Uterus (tissue), 4 donors: ENCODE data around the gene FNIP2. TPM values are rescaled to one million over a fixed set of nuclear protein-coding genes. Genes with fewer than 3 reads are reported as not detected.

Experiments
- DNase-seq, 2 donors: peaks; one replicate each; pipeline ENCODE4 v3.0.0-alpha.2; 2019 to 2020
- H3K27ac ChIP-seq, 2 donors: fragments of 200-600 bp; sonication (generic); 1 replicate in 1 of 2; 2 replicates in 1 of 2; pipeline ENCODE4 v1.5.1; 2016 to 2018
- H3K27me3 ChIP-seq, 2 donors: fragments of 200-600 bp; sonication (generic); one replicate each; pipeline ENCODE4 v1.5.1; 2018 to 2019; ENCODE audit warnings: control low read depth in 1 of 2
- H3K36me3 ChIP-seq, 2 donors: fragments of 200-600 bp; sonication (generic); one replicate each; pipeline ENCODE4 v1.5.1; 2019; ENCODE audit warnings: control low read depth in 1 of 2
- H3K4me1 ChIP-seq, 2 donors: fragments of 200-600 bp; sonication (generic); one replicate each; pipeline ENCODE4 v1.5.1; 2018 to 2019; ENCODE audit warnings: control low read depth in 1 of 2
- H3K4me3 ChIP-seq, 2 donors: fragments of 200-600 bp; sonication (generic); 1 replicate in 1 of 2; 2 replicates in 1 of 2; pipeline ENCODE4 v1.5.1; 2018 to 2019; ENCODE audit warnings: mild to moderate bottlenecking in 1 of 2
- H3K9me3 ChIP-seq, 2 donors: fragments of 200-600 bp; sonication (generic); one replicate each; pipeline ENCODE4 v1.5.1; 2019; ENCODE audit warnings: control low read depth in 1 of 2
- POLR2A ChIP-seq, 2 donors: fragments of 450-650 bp; IDR thresholded peaks; one replicate each; pipeline ENCODE4 v1.6.1; 2016; ENCODE audit warnings: antibody characterized with exemption in 2 of 2, mild to moderate bottlenecking in 1 of 2, moderate library complexity in 1 of 2
- intact Hi-C: fragments of 100-400 bp; cut with DNase I; formaldehyde crosslinking; loops from one replicate; pipeline ENCODE4 v1.15.1; 2023; ENCODE audit warnings: low total_unique reads
- total RNA-seq, 4 donors: library from RNA; depleted of rRNA in 3 of 4; stranded (reverse); fragments of >200 nt in 3 of 4; gene quantifications; one replicate each; pipeline versions ENCODE4 v1.1.0 to v1.2.4, GENCODE V29; 2014 to 2023
- TF ChIP-seq, protein P1 (sequence below), 4 experiments: fragments of 200-600 bp in 2 of 4; fragments of 450-650 bp in 2 of 4; sonication (generic) in 2 of 4; IDR thresholded peaks; one replicate each; pipeline ENCODE4 v1.5.1; 2016 to 2019; ENCODE audit warnings: antibody characterized with exemption in 4 of 4, mild to moderate bottlenecking in 2 of 4, moderate library complexity in 1 of 4
- donor health status: DM: yes; HTN: yes; CAD: no.

Gene FNIP2
- total RNA-seq, 4 donors from 2014 or later: 8.5 to 61.9 (median 29.6) TPM

DNA sequence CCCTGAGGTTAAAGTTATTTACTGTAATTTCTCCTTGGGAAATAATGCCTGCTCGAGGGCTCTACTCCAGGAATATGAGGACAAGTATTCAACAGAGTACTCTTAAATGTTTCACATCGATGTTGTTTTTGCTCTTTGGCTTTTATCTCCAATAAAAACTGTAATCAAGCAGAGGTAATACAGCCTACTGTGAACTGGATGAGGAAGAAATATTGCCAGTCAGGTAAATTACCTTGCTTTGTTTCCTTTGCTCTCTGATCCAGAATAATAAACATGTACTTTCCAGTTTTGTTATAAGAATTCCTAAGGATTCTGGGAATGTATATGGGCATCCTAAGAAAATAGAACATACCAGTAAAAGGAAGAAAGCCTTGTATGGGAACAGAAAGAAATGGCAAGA, 60.4 kb downstream of the FNIP2 start:
- no peak for TF ChIP-seq POLR2A (IDR thresholded peaks at IDR 0.05)
- TF ChIP-seq, protein P1, sequence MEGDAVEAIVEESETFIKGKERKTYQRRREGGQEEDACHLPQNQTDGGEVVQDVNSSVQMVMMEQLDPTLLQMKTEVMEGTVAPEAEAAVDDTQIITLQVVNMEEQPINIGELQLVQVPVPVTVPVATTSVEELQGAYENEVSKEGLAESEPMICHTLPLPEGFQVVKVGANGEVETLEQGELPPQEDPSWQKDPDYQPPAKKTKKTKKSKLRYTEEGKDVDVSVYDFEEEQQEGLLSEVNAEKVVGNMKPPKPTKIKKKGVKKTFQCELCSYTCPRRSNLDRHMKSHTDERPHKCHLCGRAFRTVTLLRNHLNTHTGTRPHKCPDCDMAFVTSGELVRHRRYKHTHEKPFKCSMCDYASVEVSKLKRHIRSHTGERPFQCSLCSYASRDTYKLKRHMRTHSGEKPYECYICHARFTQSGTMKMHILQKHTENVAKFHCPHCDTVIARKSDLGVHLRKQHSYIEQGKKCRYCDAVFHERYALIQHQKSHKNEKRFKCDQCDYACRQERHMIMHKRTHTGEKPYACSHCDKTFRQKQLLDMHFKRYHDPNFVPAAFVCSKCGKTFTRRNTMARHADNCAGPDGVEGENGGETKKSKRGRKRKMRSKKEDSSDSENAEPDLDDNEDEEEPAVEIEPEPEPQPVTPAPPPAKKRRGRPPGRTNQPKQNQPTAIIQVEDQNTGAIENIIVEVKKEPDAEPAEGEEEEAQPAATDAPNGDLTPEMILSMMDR (IDR thresholded peaks at IDR 0.05): no peak
- intact Hi-C loops: no loop called here
- H3K27ac ChIP-seq: no peak overlapping the region
- H3K4me1 ChIP-seq: no peaks in the 10 kb centered on the region
- DNase-seq: no peak
- H3K36me3 ChIP-seq: no peaks in the 10 kb centered on the region
- H3K4me3 ChIP-seq: no peak overlapping the region
- no peaks in the 10 kb centered on the region for H3K9me3 ChIP-seq
- no peaks in the 10 kb centered on the region for H3K27me3 ChIP-seq

DNA sequence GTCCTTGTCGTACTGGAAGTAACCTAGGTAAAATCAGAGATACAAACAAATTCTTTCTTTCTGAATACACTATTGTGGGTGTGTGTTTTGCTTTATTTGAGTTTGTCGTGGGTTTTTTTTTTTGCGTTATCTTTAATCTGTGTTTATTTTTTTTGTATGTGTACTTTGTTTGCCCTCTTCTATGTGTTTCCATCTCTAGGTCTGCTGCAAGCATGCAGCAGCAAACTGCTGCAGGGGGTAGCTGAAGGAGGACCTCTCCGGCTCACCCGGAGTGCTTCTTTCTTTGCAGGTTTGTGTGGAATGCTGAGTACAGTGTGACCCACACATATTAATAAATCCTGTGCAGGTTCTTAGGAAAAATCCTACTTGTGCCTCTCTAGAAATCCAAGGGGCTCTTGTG, 64.8 kb downstream of the FNIP2 start:
- Histone ChIP-seq H3K36me3 (no peaks in the 10 kb centered on the region), H3K4me3 (no peak overlapping the region), H3K9me3 (no peaks in the 10 kb centered on the region), H3K27ac (no peak overlapping the region), H3K4me1 (no peaks in the 10 kb centered on the region), H3K27me3 (no peaks in the 10 kb centered on the region)
- DNase-seq: no peak
- intact Hi-C loops: no loop called here
- TF ChIP-seq POLR2A (IDR thresholded peaks at IDR 0.05): no peak

DNA sequence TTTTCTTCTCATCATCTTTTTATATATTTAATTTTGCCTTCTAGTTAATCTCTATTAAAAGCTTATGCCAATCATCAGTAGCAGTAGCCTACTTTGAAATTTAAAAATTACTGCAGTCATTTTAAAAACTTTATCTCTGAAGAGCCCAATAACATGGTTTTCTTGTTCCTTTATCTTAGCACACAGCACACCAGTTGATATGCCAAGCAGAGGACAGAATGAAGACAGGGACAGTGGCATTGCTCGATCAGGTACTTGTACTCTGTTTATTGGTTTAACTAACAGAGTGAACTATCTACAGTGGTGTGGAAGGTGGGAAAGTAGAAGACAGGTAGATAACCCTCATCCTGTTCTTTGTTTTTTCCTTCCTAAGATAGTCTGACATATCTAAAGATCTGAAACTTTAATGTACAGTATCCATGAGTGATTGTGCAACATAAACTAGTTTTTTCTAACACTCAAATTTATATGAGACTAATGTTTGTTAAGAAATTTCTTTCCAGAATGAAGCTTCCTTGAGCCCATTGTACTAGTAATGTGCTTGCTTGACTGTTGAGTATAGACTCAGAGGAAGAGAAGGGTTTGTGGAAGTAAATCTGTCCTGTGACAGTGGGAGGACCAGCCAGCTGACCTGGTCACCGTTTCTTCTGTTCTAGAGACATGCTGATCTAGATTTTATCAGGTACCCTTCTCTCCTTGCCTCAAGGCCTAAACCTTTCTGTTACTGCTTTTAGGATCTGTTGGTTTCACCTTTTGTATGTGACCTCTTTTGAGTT, 66.6 kb downstream of the FNIP2 start:
- H3K4me3 ChIP-seq: no peak overlapping the region
- no peak for TF ChIP-seq POLR2A (IDR thresholded peaks at IDR 0.05)
- TF ChIP-seq, protein P1 (IDR thresholded peaks at IDR 0.05): no peak
- no peaks in the 10 kb centered on the region for H3K36me3 ChIP-seq
- H3K4me1 ChIP-seq: no peaks in the 10 kb centered on the region
- no peak overlapping the region for H3K27ac ChIP-seq
- H3K9me3 ChIP-seq: no peaks in the 10 kb centered on the region
- intact Hi-C loops: no loop called here
- DNase-seq: no peak
- no peaks in the 10 kb centered on the region for H3K27me3 ChIP-seq

DNA sequence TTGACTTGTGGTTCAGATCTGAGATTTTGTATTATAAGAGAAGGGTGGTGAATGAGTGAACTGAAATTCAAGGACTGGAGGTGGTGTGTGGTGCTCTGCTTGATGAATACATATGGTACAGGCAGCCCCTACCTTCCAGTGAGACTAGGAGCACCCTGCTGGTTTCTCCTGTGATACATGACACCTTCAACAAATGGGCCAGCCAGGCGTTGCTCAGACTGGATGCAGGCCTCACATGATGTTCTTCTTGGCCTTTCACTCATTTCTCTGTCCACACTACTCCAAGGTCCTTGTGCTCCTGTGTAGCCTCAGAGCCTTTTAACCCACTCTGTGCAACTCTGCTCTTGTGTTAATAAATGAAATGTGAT, 67.2 kb downstream of the FNIP2 start:
- no peaks in the 10 kb centered on the region for H3K4me1 ChIP-seq
- TF ChIP-seq, protein P1 (IDR thresholded peaks at IDR 0.05): no peak
- TF ChIP-seq POLR2A (IDR thresholded peaks at IDR 0.05): no peak
- no peak overlapping the region for H3K27ac ChIP-seq
- H3K36me3 ChIP-seq: no peaks in the 10 kb centered on the region
- H3K9me3 ChIP-seq: no peaks in the 10 kb centered on the region
- no peak for DNase-seq
- intact Hi-C loops: no loop called here
- no peaks in the 10 kb centered on the region for H3K27me3 ChIP-seq
- H3K4me3 ChIP-seq: no peak overlapping the region

DNA sequence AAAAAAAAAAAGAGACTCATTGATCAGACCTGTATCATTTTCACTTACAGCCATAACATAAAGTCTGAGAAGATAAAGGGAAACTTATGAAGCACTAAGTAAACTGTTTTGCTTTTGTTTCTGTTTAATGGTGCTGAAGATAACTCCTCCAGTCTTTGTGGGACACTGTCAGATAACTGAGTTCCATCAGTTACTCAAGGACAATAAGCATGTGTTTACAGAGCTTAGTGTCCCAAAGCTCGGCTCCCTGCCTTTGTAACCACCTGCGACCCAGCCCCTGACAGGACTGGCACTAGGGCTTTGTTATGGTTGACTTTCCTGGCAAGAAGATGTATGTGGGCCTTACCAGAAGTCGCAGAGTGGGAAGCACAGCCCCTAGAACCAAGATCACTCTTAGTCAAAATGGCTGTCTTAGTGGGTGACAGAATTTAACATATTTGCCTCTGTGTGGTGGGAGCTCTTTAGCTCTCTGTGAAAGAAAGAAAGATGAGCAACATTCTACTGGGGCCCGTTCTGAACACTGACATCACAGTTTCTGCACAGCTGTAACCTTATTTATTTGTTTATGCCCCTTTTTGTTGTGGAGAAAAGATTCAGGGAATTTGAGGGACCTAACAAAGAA, 68.1 kb downstream of the FNIP2 start:
- no peak overlapping the region for H3K4me3 ChIP-seq

More for the DNA sequence above, 68.1 kb downstream of the FNIP2 start:
- Histone ChIP-seq H3K27me3 (no peaks in the 10 kb centered on the region), H3K27ac (no peak overlapping the region), H3K9me3 (no peaks in the 10 kb centered on the region), H3K36me3 (no peaks in the 10 kb centered on the region), H3K4me1 (no peaks in the 10 kb centered on the region)
- intact Hi-C loops: no loop called here
- TF ChIP-seq, protein P1 (IDR thresholded peaks at IDR 0.05): no peak
- TF ChIP-seq POLR2A (IDR thresholded peaks at IDR 0.05): no peak
- DNase-seq: no peak
